ENCODE data around the gene ZNF639.

ZNF639 gene

DNA sequence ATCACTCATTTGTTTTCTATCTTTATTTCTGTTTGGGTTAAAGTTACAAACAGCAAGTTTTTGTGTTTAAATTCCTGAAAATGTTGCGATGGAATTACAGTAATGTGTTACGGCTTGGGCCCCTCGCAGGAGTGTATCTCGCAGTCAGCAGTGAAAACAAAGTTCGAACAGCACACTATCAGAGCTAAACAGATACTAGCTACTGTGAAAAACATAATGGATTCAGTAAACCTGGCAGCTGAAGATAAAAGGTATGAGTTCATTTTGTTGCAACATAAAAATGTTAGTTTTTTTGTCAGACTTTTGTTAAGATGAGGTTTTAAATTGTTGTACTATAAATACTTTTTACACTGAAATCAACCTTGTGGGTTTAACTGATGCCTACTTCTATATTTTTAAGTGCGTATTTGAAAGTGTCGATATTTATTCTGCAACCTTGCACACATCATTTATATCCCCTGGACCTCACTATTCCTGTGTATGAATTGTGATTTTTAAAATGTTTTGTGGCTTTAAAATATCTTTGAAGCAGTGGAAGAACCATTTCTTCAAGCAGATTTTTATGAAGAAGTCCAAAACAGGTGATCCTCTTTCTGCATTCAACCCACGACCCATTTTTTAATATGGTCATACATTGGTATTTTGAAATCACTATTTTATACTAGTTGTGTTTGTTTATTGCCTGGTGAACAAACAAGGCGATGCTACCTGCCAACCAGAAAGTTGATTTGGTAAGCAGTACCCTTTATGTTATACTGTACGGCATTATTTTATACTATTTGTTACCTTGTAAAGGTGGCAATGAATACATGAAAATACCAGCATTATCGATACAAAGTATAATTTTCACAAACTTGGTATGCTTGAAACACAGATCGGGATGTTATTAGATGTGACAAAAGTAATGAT, 52.5 kb downstream of the ZNF639 start:
- DNase-seq, result no peak
- intact Hi-C loops (cut with DNase I), result no loop called here

GRCh38 chr3:179376474-179376873, 53.6 kb downstream of the ZNF639 start:
- intact Hi-C loops (cut with DNase I), result no loop called here
- DNase-seq, result no peak

Data from head of caudate nucleus (tissue), 42 donors.